Activated naive CD4-positive, alpha-beta T cell treated with anti-CD3 and anti-CD28 coated beads, Interleukin-2, amount 50 U/mL, for 72 hours (primary cell): ENCODE measurements around the gene GRK1. TPM values are rescaled to one million over a fixed set of nuclear protein-coding genes. Genes with fewer than 3 reads are reported as not detected.

ENCODE experiments used
- ATAC-seq, 2 donors: fragments of 150-1000 bp; cut with Tn5 transposase; 2 replicates each; pipeline ENCODE4 v1.10.0; 2021; ENCODE audit warnings: mild to moderate bottlenecking in 2 of 2, moderate library complexity in 2 of 2
- DNase-seq, 2 donors: peaks; one replicate each; pipeline ENCODE4 v3.0.0; 2021 to 2022; ENCODE audit warnings: low spot score in 2 of 2
- H3K27ac Mint-ChIP-seq, 2 donors: one replicate each; pipeline ENCODE4 v1.8.0; 2022; ENCODE audit warnings: mild to moderate bottlenecking in 2 of 2, mixed read lengths in 2 of 2
- H3K36me3 Mint-ChIP-seq, 2 donors: one replicate each; pipeline ENCODE4 v1.8.0; 2022; ENCODE audit warnings: mixed read lengths in 2 of 2
- H3K9me3 Mint-ChIP-seq, 2 donors: one replicate each; pipeline ENCODE4 v1.8.0; 2022; ENCODE audit warnings: mixed read lengths in 2 of 2
- total RNA-seq, 2 donors: library from RNA; stranded (reverse); gene quantifications; one replicate each; pipeline ENCODE4 v1.2.3, GENCODE V29; 2022

GRK1 gene
- total RNA-seq, 2 donors from 2014 or later, result 0.23 TPM; not detected in 1

DNA sequence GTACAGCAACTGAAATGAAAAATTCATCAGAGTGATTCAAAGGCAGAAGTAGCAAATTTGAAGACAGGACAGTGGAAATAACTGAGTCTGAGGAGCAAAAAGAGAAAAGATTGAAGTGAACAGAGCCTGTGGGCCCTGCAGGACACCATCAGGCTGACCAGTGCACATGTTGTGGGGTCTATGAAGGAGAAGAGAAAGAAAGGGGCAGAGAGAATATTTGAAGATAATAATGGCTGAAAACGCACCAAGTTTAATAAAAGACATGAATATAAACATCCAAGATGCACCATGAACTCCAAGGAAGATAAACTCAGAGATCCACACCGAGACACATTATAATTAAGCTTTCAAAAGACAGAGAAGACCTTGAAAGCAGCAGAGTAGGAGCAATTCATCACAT is 24.5 kb upstream of the GRK1 start:
- Mint-ChIP-seq H3K27ac (no peak overlapping the region), H3K36me3 (peaks cover 27 to 42% of the 10 kb centered on the region in 2 donors), H3K9me3 (no peaks in the 10 kb centered on the region)
- ATAC-seq, result no peak
- no peak for DNase-seq

GRCh38 chr13:113643593-113643992 is 23.4 kb upstream of the GRK1 start:
- H3K9me3 Mint-ChIP-seq, result no peaks in the 10 kb centered on the region
- H3K36me3 Mint-ChIP-seq, result peaks cover 19 to 35% of the 10 kb centered on the region in 2 donors
- H3K27ac Mint-ChIP-seq, result no peak overlapping the region
- ATAC-seq (no peak), DNase-seq (no peak)

DNA sequence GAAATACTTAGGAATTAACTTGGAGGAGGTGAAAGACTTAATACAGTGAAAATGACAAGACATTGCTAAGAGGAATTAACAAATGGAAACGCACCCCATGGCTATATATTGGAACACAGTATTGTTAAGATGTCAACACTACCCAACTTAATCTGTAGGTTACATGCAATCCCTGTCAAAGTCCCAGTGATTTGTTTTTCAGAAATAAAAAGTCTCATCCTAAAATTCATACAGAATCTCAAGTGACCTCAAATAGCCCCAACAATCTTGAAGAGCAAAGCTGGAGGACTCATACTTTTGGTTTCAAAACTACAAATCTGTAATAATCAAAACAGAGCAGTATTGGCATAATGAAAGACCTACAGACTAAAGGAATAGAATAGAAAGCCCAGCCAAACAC is 22.2 kb upstream of the GRK1 start:
- Mint-ChIP-seq H3K9me3 (no peaks in the 10 kb centered on the region), H3K36me3 (peaks cover 18 to 27% of the 10 kb centered on the region in 2 donors), H3K27ac (no peak overlapping the region)
- ATAC-seq (no peak), DNase-seq (no peak)

DNA sequence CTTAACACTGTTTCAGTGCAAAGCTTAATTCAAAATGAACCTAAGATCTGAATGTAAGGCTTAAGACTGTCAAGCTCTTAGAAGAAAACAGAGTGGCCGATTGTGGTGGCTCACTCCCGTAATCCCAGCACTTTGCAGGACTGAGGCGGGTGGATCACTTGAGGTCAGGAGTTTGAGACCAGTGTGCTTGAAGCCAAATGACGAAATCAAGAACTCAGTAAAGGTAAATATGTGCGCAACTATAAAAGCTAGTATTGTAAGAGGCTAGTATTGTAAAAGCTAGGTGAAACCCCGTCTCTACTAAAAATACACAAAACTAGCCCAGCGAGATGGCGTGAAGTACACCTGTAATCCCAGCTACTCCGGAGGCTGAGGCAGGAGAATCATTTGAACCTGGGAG is 21.7 kb upstream of the GRK1 start:
- DNase-seq, result no peak
- H3K9me3 Mint-ChIP-seq, result no peaks in the 10 kb centered on the region

DNA sequence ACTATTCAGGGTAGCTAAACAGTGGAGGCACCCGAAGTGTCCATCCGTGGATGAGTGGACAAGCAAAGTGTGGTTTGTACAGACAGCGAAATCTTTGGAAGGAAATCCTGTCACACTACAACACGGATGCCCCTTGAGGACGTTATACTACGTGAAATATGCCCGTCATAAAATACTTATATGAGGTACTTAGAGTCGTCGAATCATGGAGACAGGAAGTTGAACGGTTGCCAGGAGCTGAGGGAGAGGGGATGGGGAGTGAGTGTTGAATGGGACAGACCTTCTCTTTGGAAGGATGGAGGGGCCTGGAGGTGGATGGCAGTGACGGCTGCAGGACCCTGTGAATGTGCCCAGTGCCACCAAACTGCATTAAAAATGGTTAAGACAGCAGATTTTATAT is 20.6 kb upstream of the GRK1 start:
- H3K36me3 Mint-ChIP-seq, result peaks cover 13% of the 10 kb centered on the region in 2 donors
- H3K27ac Mint-ChIP-seq, result peak overlapping the region in 1 of 2 donors; percentile 45
- no peak for DNase-seq
- ATAC-seq, result no peak
- H3K9me3 Mint-ChIP-seq, result no peaks in the 10 kb centered on the region

More for the DNA sequence above, 21.7 kb upstream of the GRK1 start:
- no peak for ATAC-seq
- Mint-ChIP-seq H3K36me3 (peaks cover 14 to 22% of the 10 kb centered on the region in 2 donors), H3K27ac (no peak overlapping the region)

GRCh38 chr13:113646921-113647340 is 20.1 kb upstream of the GRK1 start:
- ATAC-seq (peak; percentile 27 to 29), DNase-seq (peak in 1 of 2 donors; percentile 38)
- Mint-ChIP-seq H3K36me3 (peaks cover 7 to 8% of the 10 kb centered on the region in 2 donors), H3K27ac (peak overlapping the region in 1 of 2 donors; percentile 72), H3K9me3 (no peaks in the 10 kb centered on the region)

DNA sequence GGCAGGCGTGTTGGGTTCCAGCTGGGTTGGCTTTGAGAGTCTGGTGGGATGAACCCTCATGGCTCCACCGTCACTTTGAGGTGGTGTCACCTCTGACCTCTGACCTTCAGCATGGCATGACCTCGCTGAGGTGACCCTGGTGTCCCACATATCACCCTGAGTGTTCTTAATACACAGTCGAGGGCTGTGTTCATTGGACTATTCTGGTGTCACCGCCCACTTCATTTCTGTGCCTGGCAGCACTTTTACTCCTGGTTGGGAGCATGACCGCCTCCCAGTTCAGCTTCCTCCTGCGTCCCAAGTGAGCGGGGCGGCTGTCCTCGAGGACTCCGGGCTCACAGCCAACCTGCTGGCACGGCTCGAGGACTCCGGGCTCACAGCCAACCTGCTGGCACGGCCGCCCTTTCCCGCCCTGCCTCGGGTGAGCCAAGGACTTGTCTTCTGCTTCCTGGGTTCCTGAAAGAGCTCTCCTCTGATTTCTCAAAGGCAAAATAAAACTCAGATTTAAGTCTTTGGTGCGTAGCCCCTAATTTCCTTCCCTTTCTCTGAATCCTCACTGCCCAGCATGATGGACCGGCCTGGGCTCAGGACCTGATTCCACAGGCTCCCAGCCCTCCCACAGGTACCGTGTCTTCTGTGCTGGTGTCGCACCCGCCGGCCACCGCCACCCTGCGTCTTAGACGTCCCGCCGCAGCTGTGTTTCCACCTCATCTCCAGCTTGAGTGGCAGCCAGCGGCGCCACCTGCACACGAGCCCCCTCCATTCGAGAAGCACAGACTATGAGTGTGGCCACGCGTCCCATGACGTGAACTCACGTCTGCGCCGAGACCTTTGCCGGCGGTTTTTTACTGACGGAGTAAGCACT is 19.4 kb upstream of the GRK1 start:
- peak overlapping the region in 1 of 2 donors; percentile 72 for H3K27ac Mint-ChIP-seq
- ATAC-seq (peak in 1 of 2 donors; percentile 22), DNase-seq (peak in 1 of 2 donors; percentile 40)
- no peaks in the 10 kb centered on the region for H3K9me3 Mint-ChIP-seq
- peaks cover under 1 to 1% of the 10 kb centered on the region in 2 donors for H3K36me3 Mint-ChIP-seq

DNA sequence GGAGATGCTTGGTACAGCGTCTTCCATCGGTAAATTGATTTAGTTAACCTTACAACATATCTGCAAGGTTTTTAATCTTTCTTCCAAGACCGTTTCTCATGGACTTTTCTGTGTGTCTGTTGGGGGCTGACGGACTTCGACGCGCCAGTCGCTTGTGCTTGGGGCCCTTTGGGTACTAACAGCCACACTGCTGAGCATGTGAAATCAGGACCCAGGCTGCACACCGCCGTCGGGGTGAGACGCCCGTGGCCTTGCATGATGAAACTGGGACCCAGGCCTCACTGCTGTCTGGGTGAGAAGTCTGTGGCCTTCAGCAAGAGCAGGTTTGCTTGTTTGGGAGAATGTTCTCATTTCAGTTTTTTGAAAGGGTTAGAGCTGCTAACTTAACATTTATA is 18.8 kb upstream of the GRK1 start:
- no peaks in the 10 kb centered on the region for H3K36me3 Mint-ChIP-seq
- H3K9me3 Mint-ChIP-seq, result no peaks in the 10 kb centered on the region
- ATAC-seq (no peak), DNase-seq (peak in 1 of 2 donors; percentile 46)
- H3K27ac Mint-ChIP-seq, result peak overlapping the region in 1 of 2 donors; percentile 49

GRCh38 chr13:113649212-113649611 is 17.8 kb upstream of the GRK1 start:
- Mint-ChIP-seq H3K27ac (no peak overlapping the region), H3K9me3 (no peaks in the 10 kb centered on the region), H3K36me3 (no peaks in the 10 kb centered on the region)
- peak in 1 of 2 donors; percentile 13 for DNase-seq
- no peak for ATAC-seq

DNA sequence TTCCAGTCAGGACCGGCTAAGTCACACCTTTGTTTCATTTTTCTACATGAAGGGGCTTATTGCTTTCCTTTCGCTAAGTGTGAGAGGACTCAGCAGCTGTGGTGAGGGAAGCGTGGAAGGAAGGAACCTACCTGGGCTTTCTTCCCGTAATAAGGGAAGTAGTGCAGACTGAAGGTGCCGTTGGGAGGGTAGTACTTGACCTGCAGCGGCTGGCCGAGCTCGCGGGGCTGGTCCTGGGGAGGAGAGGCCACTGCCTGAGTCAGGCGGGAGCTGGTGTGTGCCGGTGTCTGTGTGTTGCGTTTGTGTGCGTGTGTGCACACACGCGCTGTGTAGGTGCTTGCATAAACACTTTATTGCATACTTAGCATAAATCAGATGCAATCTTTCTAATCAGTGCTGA is 16.7 kb upstream of the GRK1 start:
- Mint-ChIP-seq H3K9me3 (no peaks in the 10 kb centered on the region), H3K36me3 (no peaks in the 10 kb centered on the region), H3K27ac (peak overlapping the region in 1 of 2 donors; percentile 89)
- DNase-seq (peak in 1 of 2 donors; percentile 11), ATAC-seq (no peak)

DNA sequence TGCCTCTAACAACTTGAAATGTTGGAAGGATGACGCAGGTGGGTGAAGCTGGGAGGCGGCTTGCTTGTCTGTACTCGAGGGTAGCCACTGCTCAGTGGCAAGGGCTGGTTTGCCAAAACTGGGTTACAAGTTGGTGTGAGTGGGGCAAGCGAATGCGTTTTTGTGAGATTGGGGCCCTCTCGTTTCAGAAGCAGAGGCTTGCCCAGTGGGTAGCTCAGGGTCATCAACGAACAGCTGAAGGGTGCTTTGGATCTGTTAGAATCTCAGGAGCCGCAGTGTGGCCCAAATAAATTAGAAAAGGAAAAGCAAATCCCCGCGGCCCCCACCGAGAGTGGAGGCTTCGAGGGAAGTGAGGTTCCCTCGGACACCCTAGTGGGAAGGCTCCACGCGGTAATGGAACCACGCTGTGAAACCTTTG is 16.3 kb upstream of the GRK1 start:
- Mint-ChIP-seq H3K9me3 (no peaks in the 10 kb centered on the region), H3K36me3 (no peaks in the 10 kb centered on the region), H3K27ac (no peak overlapping the region)
- ATAC-seq, result no peak
- DNase-seq, result peak in 1 of 2 donors; percentile 39

GRCh38 chr13:113651511-113652403 is 15.3 kb upstream of the GRK1 start:
- Mint-ChIP-seq H3K27ac (no peak overlapping the region), H3K36me3 (no peaks in the 10 kb centered on the region), H3K9me3 (no peaks in the 10 kb centered on the region)
- ATAC-seq (no peak), DNase-seq (peak in 1 of 2 donors; percentile 48)

DNA sequence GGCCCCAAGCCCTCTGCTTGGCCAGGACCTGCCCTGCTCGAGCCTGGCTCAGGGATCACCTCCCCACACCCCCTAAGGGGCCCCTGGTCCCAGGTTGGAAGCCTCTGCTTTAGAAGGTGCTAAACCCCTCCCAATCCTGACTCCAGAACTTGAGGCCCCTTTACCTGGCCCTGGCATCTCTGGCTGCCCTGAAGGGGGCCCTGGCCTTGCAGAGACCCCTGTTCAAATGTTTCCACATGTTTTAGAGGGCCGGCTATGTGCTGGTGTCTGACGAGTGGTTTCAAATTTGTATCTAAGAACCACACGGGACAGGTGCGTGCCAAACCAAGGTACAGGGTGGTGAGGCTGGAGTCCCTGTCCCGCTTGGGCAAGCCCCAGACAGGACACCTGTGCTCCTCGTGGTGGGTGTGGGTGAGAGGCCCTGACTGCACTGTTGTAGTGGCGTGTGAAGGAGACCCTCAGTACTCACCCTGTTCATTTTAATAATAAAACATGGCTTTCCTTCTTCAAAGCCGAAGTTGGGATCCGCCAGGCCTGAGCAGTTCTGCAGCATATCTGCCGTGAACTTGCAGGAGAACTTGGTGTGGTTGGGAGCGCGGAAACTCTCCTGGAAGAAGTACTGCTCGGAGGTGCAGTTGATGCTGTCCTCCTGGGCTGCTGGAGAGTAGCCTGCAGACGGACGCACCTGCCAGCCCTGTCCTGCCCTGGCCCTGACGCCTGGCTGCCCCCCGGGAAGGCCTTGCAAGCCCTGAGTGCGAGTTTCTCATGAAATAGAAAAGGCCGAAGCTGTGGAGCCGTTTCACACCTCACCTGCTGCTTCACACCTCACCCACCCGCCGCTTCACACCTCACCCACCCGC is 14.4 kb upstream of the GRK1 start:
- DNase-seq (peak in 1 of 2 donors; percentile 44), ATAC-seq (no peak)
- Mint-ChIP-seq H3K9me3 (no peaks in the 10 kb centered on the region), H3K36me3 (no peaks in the 10 kb centered on the region), H3K27ac (no peak overlapping the region)

GRCh38 chr13:113653264-113654174 is 13.5 kb upstream of the GRK1 start:
- no peak overlapping the region for H3K27ac Mint-ChIP-seq
- ATAC-seq, result peak in 1 of 2 donors; percentile 39
- no peaks in the 10 kb centered on the region for H3K9me3 Mint-ChIP-seq
- no peaks in the 10 kb centered on the region for H3K36me3 Mint-ChIP-seq
- peak in 1 of 2 donors; percentile 28 for DNase-seq

- H3K9me3 Mint-ChIP-seq, result no peaks in the 10 kb centered on the region
- peak in 1 of 2 donors; percentile 13 for DNase-seq
Observed at GRCh38 chr13:113654175-113654560, 12.9 kb upstream of the GRK1 start.

More at GRCh38 chr13:113654175-113654560, 12.9 kb upstream of the GRK1 start:
- no peak overlapping the region for H3K27ac Mint-ChIP-seq
- ATAC-seq, result no peak
- no peaks in the 10 kb centered on the region for H3K36me3 Mint-ChIP-seq
